ENCODE results near the gene TSPYL1. TPM values are rescaled to one million over a fixed set of nuclear protein-coding genes. Genes with fewer than 3 reads are reported as not detected.
"Not testable (repeated sequence)": the region's sequence is repeated elsewhere in the genome, so short reads cannot be mapped to it uniquely, and the experiment has no call there.

Gene TSPYL1
- polyA plus RNA-seq, result 10 to 100 TPM; 14.9 to 31.0 (median 21.6) TPM

DNA sequence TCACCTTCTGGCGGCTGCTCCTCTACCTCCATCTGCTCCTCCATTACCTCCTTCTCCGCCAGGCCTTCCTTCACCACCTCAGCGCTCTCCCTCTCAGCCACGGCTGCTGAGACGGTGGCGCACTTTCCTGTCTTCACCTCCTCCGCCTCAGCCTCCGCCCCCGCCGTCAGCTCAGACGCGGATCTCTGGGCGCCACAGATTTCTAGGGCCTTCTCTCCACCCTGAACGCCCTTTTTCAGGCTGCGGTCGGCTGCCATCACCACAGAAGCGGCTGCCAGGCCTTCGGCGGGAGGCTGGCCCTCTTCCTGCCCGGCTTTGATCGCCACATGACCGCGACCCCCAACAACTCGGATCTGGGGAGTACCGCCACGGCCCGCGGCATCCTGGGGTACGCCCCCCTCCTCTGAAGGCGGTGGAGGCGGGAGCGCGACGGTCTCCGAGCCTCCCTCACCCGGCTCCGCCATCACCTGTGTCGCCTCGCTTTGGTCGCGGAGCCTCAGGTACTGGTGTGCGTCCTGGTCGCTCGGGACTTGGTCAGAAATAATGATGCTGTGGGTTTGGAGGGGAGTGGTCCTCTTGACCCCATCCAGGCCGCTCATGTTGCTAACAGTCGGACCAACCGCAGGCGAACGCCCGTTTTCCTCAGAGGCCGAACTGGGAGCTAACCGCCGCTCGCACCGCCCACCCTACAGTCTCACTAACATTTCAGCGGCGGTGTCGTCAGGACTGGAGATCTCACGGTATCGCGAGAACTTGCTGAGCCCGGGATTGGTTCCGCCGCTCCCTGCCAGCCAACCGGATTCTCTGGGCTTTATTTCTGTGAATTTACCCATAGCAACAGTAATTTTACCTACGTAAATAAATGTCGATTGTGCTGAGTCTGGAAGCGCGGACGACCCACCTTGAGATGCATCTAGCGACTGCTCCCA is at the start of gene TSPYL1:
TSS of gene TSPYL1 (minus strand) at position 699 of the 929 bp plus-strand sequence. CDS start at position 599, 100 bp downstream.
- peaks cover 60 to 67% of the 10 kb centered on the region in 2 donors for H3K4me1 Mint-ChIP-seq

DNA sequence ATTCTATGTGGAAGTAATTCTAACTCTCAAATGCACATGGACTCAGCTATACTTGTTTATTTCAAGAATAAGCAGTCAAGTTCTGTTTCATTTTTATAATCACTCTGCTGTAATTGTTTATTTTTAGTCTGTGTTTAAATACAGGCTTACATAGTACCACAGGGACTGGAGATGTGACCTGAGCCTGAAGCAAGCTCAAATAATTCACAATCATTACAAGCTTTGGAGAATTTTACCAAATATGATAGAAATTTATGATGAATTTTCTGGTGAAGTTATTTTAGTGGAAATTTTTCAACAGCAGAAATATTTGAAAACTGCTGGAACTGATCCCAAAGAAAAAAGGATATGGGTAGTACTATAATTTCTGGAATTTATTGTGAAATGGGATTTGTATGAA is 49.4 kb upstream of the TSPYL1 start:
- peaks cover 0 to 4% (median 0%) of the 10 kb centered on the region in 3 donors for H3K36me3 Mint-ChIP-seq
- H3K27me3 Mint-ChIP-seq (ENCODE audit: low read depth in 3 of 3), result no peaks in the 10 kb centered on the region
- no peak overlapping the region for H3K27ac Mint-ChIP-seq
- DNase-seq, result no peak
- H3K4me3 Mint-ChIP-seq, result no peak overlapping the region
- no peaks in the 10 kb centered on the region for H3K4me1 Mint-ChIP-seq
- H3K9me3 Mint-ChIP-seq, result peaks cover 0 to 2% (median 0%) of the 10 kb centered on the region in 6 donors

More for the DNA sequence above, at the start of gene TSPYL1:
- Mint-ChIP-seq H3K4me3 (peak within 1 kb of the TSS; percentile 94 to 100 (median 97)), H3K9me3 (no peaks in the 10 kb centered on the region), H3K36me3 (peaks cover 15 to 21% (median 18%) of the 10 kb centered on the region in 3 donors), H3K27ac (peak within 1 kb of the TSS; percentile 98 to 100 (median 100)), H3K27me3 (ENCODE audit: low read depth in 3 of 3) (peaks cover 15 to 21% (median 21%) of the 10 kb centered on the region in 3 donors)
- peak; percentile 96 to 97 (median 97) for DNase-seq

DNA sequence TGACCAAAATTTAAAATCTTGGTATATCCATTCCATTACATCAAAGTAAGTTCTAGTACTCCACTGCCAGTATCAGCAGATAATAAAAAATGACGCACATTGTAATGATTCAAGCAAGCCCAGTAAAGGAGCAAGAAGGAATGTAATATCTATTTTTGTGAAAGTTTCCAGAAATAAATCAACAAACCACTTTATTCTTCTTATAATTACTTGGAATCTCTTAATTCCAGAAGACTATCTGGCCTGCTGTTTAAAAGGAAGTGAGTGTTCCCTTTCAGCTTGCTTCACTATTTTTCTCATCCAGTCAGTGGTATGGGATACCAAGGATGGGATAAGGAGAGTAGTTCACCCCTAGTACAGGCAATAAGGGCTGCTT is 48.8 kb upstream of the TSPYL1 start:
- no peaks in the 10 kb centered on the region for H3K4me1 Mint-ChIP-seq

DNA sequence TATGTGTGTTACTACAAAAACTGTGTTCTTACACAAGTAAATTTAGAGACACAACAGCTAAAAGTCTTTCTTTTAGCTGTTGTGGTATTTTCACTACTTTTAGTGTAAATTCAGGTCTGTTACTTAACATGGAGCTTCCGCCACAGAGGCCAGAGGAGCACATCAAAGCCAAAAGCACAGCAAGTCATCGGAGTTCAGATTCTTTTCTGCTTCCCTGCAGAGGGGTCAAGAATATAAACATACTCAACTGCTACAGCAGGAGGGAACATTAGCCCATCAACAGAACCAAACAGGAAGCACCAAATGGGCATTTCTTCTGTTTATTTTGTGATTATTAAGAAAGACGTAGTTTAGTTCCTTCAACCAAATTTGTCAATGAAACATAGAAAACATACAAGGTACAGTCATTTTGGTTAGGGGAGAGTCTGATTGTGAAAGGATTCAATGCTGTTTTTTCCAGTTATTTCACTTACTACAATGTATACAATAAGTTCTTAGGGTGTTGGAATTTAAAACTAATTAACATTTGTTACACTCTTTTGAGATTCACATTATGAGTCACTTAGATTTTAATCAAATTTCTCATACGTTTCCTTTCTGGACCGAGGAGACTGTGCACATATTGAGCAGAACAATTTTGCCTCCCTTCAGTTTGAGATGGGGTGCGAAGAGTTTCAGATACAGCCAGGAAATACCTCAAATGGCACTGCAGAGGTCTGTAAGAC is 48.2 kb upstream of the TSPYL1 start:
- Mint-ChIP-seq H3K4me1 (no peaks in the 10 kb centered on the region), H3K4me3 (no peak overlapping the region), H3K36me3 (peaks cover 0 to under 1% (median 0%) of the 10 kb centered on the region in 3 donors), H3K27ac (no peak overlapping the region), H3K9me3 (peaks cover 0 to 2% (median 0%) of the 10 kb centered on the region in 6 donors), H3K27me3 (ENCODE audit: low read depth in 3 of 3) (no peaks in the 10 kb centered on the region)
- DNase-seq, result no peak

More for the DNA sequence above, 48.8 kb upstream of the TSPYL1 start:
- Mint-ChIP-seq H3K36me3 (peaks cover 0 to 4% (median 0%) of the 10 kb centered on the region in 3 donors), H3K27ac (no peak overlapping the region), H3K9me3 (peaks cover 0 to 2% (median 0%) of the 10 kb centered on the region in 6 donors), H3K27me3 (ENCODE audit: low read depth in 3 of 3) (no peaks in the 10 kb centered on the region), H3K4me3 (no peak overlapping the region)
- DNase-seq, result no peak

DNA sequence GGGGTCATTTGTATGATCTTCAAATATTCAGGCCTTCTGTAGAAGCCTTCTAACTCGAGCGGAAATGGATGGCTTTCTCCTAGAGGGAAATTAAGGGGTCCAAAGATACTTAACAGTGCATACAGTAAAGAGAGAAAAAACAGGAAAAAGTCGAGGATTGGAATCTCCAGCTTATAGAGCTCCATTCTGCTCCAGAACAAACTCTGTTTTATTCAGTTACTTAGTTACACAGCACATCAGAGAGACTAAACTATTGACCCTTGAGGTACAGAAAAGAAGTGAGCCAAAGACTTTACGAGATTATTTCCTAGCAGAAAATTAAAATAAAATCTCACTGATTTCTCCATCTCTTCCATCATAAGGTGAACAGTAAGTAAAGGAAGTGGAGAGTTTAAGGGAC is 47.3 kb upstream of the TSPYL1 start:
- Mint-ChIP-seq H3K36me3 (no peaks in the 10 kb centered on the region), H3K4me1 (no peaks in the 10 kb centered on the region), H3K9me3 (no peaks in the 10 kb centered on the region), H3K27me3 (ENCODE audit: low read depth in 3 of 3) (no peaks in the 10 kb centered on the region), H3K4me3 (no peak overlapping the region), H3K27ac (no peak overlapping the region)
- DNase-seq, result no peak

DNA sequence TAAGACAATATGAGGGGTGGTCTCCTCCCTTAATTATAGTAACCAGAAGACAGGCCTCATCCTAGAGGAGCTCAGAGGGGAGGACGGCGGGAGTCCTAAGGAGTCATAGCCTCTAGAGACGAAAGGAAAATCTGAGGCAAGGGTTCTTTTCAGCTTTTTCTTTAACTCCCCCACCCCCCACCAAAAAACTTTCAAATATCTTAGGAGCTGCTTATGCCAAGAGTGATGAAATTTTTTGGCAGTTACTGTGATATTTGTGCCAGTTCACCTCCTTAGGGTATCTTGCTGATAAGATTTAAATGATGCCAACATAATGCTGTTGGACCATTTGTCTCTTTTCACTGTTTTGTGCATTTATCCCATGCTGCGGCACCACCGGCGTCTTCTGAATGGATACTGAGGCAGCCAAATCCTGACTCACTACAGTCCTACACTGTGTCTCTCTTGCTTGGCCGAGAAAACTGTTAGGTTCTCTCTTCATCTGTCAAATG is 46.5 kb upstream of the TSPYL1 start:
- no peak overlapping the region for H3K27ac Mint-ChIP-seq
- H3K9me3 Mint-ChIP-seq, result no peaks in the 10 kb centered on the region
- no peaks in the 10 kb centered on the region for H3K36me3 Mint-ChIP-seq
- no peak overlapping the region for H3K4me3 Mint-ChIP-seq
- no peak for DNase-seq
- no peaks in the 10 kb centered on the region for H3K27me3 Mint-ChIP-seq (ENCODE audit: low read depth in 3 of 3)
- no peaks in the 10 kb centered on the region for H3K4me1 Mint-ChIP-seq

DNA sequence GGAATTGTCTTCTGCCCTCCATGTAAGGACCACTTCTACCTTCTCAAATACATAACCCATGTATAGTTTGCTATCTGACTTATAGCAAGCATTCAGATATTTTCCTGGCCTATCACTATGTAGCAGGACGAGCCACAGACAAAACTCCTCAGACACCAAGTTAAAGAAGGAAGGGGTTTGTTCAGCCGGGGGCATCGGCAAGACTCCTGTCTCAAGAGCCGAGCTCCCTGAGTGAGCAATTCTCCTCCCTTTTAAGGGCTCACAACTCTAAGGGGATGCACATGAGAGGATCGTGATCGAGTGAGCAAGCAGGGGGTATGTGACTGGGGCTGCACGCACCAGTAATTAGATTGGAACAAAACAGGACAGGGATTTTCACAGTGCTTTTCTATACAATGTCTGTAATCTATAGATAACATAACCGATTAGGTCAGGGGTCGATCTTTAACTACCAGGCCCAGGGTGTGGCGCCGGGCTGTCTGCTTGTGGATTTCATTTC is 46.0 kb upstream of the TSPYL1 start:
- H3K36me3 Mint-ChIP-seq; H3K4me1 Mint-ChIP-seq; DNase-seq; H3K9me3 Mint-ChIP-seq; H3K4me3 Mint-ChIP-seq; H3K27ac Mint-ChIP-seq; H3K27me3 Mint-ChIP-seq (ENCODE audit: low read depth in 3 of 3): not testable (repeated sequence)

DNA sequence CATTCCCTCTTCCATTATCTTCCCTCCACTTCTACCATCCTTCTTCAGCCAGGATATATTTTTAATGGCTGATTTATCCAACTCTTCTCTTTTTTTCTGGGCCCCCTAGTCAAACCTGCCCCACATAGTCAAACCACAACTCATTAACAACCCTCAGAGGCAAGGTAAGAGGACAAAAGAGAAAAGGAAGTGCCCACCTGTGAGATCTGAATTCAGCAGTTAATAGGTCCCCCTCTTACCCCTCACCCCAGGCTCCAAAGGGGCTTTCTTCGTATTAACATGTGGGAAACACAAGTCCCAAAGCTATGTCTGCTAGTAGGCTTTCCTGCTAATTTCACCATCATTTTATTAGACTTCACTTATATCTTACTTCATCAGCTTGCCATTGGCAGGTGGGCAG is 44.1 kb upstream of the TSPYL1 start:
- Mint-ChIP-seq H3K9me3 (no peaks in the 10 kb centered on the region), H3K4me1 (no peaks in the 10 kb centered on the region), H3K27me3 (ENCODE audit: low read depth in 3 of 3) (no peaks in the 10 kb centered on the region), H3K4me3 (no peak overlapping the region), H3K27ac (no peak overlapping the region), H3K36me3 (no peaks in the 10 kb centered on the region)
- DNase-seq, result no peak

DNA sequence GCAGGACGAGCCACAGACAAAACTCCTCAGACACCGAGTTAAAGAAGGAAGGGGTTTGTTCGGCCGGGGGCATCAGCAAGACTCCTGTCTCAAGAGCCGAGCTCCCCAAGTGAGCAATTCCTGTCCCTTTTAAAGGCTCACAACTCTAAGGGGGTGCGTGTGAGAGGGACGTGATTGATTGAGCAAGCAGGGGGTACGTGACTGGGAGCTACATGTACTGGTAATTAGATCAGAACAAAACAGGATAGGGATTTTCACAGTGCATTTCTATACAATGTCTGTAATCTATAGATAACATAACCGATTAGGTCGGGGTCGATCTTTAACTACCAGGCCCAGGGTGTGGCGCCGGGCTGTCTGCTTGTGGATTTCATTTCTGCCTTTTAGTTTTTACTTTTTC is 42.2 kb upstream of the TSPYL1 start:
- H3K36me3 Mint-ChIP-seq; H3K27me3 Mint-ChIP-seq (ENCODE audit: low read depth in 3 of 3); H3K9me3 Mint-ChIP-seq; H3K27ac Mint-ChIP-seq; DNase-seq; H3K4me1 Mint-ChIP-seq; H3K4me3 Mint-ChIP-seq: not testable (repeated sequence)

DNA sequence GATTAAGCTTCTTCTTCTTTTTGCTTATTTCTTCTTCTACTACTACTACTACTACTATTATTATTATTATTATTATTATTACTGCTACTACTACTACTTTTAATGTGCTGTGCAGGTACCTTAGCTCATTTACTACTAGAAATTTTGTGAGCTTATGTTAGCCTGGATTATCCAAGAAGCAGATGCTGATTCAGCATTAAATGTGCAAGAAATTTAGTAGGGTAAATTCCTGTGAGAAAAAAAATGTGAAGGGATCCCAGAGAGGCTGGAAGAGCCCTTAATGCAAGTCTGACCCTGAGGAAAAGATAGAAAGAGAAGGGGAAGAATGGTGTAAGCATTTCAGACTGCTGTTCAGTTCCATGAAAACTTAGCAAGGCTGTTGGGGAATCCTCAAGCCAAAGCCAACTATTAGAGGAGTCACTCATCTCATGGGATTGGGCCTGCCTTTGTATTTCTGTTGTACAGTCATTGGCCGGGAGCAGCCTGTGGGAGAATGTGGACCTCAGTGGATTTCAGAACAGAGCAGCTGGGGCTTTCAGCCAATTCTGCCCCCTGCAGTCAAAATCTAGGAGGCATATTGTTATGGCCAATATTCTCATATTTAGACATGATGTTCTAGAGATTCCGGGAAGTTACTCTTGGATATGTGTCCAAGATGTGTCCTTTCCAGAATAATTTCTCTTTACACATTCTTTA is 37.2 kb upstream of the TSPYL1 start:
- H3K4me3 Mint-ChIP-seq, result no peak overlapping the region
- no peaks in the 10 kb centered on the region for H3K27me3 Mint-ChIP-seq (ENCODE audit: low read depth in 3 of 3)
- no peak overlapping the region for H3K27ac Mint-ChIP-seq
- H3K4me1 Mint-ChIP-seq, result no peaks in the 10 kb centered on the region
- no peak for DNase-seq
- no peaks in the 10 kb centered on the region for H3K36me3 Mint-ChIP-seq
- no peaks in the 10 kb centered on the region for H3K9me3 Mint-ChIP-seq

DNA sequence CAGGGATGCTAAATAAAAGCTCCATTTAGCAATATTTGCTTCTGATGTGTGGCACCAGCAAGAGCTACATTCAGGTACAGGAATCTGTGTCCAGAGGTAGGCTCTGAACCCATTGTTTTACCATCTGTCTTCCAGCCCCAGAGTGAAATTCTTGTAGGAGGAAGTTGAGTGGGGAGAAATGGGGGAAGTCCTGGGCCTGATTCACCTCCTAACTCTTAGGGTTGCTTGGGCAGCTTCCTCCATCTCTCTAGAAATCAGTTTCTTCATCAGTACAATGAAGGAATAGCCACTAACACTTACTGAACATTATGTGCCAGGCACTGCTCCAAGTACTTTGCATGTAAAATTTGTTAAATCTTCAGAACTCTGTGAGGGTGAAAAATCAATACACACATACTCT is 35.1 kb upstream of the TSPYL1 start:
- DNase-seq, result no peak
- peaks cover 3 to 10% (median 9%) of the 10 kb centered on the region in 3 donors for H3K36me3 Mint-ChIP-seq
- H3K4me1 Mint-ChIP-seq, result no peaks in the 10 kb centered on the region
- H3K27ac Mint-ChIP-seq, result no peak overlapping the region
- H3K4me3 Mint-ChIP-seq, result no peak overlapping the region
- H3K27me3 Mint-ChIP-seq (ENCODE audit: low read depth in 3 of 3), result peaks cover 0 to 3% (median 2%) of the 10 kb centered on the region in 3 donors
- no peaks in the 10 kb centered on the region for H3K9me3 Mint-ChIP-seq

DNA sequence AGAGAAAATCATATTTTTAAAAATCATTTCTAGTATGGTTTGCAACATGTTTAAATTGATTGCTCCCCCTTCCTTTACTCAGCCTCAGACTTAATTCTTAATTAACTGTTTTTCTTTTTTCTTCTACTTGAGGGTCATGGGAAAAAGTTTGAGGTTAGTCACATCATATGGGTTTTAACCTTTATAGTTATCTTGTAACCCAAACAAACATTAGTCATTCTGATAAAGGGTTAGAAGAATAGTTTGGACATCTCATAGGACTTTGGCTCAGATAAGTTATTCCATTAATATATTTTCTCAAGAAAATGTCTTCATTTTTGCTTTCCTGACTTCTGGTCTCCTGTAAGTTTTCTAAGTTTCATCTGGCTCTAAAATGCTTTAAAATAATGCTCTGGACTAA is 34.5 kb upstream of the TSPYL1 start:
- H3K27me3 Mint-ChIP-seq (ENCODE audit: low read depth in 3 of 3), result peaks cover 0 to 3% (median 2%) of the 10 kb centered on the region in 3 donors
- H3K4me1 Mint-ChIP-seq, result no peaks in the 10 kb centered on the region
- no peak overlapping the region for H3K4me3 Mint-ChIP-seq
- no peak for DNase-seq
- H3K9me3 Mint-ChIP-seq, result no peaks in the 10 kb centered on the region
- H3K36me3 Mint-ChIP-seq, result peaks cover 3 to 10% (median 9%) of the 10 kb centered on the region in 3 donors
- H3K27ac Mint-ChIP-seq, result no peak overlapping the region

DNA sequence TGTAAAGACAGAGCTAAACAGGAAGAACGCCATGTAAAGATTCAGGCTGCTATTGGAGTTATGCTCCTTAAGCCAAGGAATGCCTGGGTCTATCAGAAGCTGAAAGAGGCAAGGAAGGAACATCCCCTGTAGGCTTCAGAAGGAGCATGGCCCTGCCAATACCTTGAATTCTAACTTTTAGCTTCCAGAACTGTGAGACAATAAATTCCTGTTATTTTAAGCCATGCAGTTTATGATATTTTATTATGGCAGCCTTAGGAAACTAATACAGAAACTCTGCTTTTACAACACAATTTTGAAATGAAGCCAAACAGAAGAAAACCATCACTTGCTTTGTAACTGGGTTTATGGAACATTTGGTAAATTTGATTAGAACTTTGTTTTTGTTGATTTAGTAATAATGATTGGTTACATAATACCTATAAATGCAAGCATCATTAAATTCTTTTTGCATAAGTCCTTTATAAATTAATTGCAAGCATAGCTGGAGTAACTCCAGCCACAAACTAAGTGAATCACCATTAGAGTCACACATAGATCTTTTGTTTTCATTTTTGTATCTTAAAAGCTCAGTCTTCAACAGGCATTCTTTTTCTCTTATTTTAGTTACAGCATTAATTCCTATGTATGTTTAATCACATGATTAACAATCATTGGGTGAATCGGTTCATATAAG is 33.5 kb upstream of the TSPYL1 start:
- no peak for DNase-seq
- Mint-ChIP-seq H3K27me3 (ENCODE audit: low read depth in 3 of 3) (peaks cover 0 to 3% (median 2%) of the 10 kb centered on the region in 3 donors), H3K9me3 (no peaks in the 10 kb centered on the region), H3K27ac (no peak overlapping the region), H3K36me3 (peaks cover 3 to 10% (median 9%) of the 10 kb centered on the region in 3 donors), H3K4me3 (no peak overlapping the region), H3K4me1 (no peaks in the 10 kb centered on the region)
